GM21786 (cell line): ENCODE results near the gene PARVB.
"Not testable (repeated sequence)": the region's sequence is repeated elsewhere in the genome, so short reads cannot be mapped to it uniquely, and the experiment has no call there.

ENCODE experiments used
- ATAC-seq: cut with Tn5 transposase; IDR thresholded peaks from one replicate; pipeline ENCODE4 v1.9.1; 2021; ENCODE audit not compliant: unreplicated experiment

The PARVB gene

DNA sequence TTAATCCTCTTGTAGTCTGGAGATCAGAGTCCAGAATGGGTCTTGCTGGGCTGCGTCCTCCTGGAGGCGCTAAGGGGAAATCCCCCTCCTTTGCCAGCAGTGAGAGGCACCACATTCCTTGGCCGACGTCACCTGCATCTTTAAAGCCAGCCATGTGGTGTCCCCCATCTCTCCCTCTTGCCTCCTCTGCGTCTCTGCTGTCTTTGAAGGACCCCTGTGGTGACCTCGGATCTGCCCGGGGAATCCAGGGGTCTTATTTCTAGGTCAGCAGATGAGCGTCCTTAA is 27.2 kb upstream of the PARVB start:
- ATAC-seq = no peak

DNA sequence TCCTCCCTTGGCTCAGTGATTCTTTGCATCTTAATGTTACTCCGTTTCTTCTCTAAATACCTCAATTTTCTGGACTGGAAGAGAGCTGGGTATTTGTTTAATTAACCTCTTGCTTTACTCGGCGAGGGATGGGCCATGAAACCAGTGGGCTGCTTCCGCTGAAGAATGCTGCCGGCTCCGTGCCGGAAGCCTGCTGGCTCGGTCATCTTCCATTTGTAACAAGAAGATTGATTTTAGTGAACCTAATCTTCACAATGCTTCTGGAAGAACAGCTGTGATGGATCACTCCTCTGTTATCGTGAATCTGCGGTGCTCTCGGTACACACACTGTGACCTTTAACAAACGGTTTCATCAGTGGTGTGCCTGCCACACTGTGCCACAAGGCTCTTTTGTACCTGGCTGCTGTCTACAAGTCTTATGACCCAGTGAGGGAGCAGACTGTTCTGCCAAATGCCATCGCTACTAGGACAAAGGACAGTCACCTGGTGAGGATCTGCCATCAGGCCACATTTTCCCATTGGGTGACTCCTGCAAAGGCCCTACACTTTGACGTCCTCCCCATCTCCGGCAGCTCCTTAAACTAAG is 25.3 kb upstream of the PARVB start:
- ATAC-seq = no peak

DNA sequence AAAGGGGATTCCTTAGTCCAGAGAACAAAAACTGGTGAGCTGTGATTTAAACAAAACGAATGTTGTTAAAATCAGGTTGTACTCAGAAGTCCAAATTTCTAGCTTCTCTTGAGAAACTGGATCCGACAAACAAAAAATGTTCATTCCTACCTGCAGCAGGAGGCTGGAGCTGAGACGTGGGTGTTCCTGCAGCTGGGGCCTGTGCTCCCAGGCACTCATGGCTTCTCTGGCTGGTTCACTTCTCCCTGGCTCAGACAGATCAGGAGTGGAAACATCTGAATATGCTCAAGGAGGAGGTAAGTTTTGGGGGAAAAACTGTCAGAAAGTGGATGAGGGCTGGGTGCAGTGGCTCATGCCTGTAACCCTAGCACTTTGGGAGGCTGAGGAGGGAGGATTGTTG is 24.7 kb upstream of the PARVB start:
- no peak for ATAC-seq

DNA sequence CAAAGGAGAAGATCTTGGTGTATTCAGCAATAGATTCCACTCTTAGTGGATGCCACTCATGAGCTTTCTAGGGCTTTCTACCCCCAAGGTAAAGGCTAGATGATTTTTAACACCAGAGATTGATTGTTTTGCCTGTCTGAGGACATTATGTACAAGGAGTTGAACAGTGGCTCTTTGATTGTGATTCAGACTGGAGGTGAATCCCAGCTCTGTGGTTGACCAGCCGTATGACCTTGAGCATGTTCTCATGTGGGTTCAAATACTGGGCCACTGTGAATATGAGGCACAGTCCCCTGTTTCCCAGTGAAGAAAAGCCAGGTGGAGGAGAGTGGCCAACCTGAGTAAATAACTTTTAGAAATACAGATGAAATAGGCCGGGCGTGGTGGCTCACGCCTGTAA is 24.0 kb upstream of the PARVB start:
- ATAC-seq = no peak

DNA sequence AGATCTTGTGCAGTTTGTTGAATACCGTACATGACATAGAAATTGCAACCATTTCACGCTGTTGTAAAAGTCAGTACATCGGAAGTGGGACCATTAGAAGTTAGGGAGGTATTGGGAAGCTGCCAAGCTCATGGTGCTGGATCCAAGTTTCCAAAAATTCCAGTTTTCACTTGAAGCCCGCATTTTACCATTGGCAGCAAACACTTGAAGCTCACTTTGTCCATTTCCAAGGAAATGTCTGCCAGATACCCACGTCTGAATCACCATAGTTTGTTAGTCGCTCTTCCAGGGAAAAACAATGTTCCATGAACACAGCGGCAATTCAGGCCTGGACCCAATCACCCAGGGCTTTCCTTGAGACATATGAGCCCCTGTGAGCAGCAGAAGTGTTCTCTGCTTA is 22.6 kb upstream of the PARVB start:
- no peak for ATAC-seq

DNA sequence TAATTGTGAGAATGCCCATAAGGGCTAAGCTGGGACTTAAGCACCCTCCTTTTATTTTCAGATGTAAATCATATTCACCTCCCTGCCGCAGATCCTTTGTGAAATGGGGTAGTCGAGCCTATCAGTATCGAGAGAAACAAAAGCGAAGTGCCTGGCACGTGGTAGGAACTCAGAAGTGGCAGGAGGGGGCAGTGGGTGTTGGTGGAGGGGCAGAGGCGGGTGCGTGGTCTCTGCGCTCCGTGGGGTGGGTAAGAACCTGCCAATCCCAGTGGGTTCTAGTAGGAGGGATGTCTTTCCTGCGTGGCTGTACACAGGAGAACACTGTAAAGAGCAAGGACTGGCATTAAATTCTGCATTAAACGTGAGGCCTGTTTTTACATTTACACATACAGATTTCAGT is 21.8 kb upstream of the PARVB start:
- no peak for ATAC-seq

DNA sequence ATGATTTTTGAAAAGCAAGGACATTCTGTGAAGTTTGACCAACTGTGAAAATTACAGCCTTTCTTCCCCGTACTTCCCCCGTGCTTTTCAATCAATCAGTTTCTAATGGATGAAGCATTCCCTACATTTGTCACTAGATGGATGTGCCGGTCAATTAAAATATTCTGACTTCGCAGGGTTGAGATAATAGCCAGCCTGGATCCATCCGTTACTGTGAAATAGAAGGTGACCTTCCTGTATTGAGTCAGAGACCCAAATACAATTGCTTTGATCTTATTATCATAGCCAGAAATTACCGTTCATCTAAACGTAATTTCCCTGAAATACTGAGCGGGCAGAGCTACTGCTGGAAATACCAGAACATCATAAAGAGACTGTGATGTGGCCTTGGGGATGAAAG is 21.1 kb upstream of the PARVB start:
- ATAC-seq = no peak

DNA sequence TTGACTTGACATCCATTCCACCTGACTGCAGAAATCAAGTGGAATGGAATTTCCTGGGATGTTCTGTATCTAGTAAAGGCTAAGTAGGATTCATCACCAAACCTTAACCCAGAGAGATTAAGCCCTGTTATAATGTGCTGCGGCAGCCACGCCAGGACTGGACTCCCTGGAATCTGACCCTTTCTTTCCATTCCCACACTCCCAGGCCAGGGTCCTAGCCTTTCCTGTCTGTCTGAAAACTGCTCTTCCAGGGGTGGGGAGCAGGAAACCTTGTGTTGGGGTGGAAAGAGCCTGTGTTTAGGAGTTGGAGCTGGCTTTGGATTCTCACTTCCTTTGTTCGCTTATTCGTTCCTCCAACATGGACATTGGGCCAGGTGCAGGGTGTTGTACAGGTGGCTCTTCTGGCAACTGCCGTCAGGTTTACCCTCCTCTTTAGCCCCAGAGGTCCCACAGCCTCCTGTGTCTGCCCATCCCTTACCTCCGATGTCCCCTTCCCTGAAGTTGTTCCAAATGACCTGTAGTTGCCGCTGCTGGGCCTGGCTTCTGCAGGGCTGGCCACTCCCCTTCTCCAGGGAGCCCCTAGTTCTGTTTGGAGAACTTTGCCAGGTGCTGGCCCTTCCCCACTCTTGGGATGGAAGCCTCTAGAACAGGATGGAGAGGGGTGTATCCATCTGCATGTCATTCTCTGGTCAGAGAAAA is 20.5 kb upstream of the PARVB start:
- ATAC-seq = no peak

DNA sequence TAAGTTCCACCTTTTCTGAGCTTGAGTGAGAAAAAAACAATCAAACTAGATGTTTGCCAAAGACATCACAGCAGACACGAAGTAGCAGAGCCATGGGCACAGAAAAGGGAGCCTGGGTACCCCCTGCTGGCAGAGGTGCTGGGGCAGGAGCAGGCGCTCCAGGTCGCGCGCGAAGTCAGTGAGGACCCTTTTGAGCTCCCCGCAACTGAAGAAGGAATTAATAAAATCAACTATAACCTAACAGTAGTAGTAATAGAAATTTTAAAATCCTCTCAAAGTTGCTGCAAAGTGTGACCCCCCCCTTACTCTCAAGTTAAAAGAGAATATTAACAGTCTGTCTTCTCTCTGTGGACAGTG is 20.0 kb upstream of the PARVB start:
- no peak for ATAC-seq

DNA sequence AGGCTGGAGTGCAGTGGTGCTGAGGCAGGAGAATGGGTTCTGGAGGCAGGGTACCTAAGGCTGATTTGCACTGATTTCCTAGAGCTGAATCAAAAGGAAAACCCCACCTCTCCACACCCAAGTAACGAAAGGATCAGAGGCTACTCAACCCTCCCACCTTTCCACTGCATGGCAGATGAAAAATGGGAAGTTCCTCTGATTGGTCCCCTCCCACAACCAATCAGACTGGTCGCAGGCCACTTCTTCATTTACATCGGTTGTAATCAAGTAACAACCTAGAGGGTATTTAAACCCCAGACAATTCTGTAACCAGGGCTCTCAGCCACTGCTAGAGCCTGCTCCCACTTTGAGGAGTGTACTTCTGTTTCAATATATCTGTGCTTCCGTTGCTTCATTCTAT is 18.6 kb upstream of the PARVB start:
- ATAC-seq = no peak

DNA sequence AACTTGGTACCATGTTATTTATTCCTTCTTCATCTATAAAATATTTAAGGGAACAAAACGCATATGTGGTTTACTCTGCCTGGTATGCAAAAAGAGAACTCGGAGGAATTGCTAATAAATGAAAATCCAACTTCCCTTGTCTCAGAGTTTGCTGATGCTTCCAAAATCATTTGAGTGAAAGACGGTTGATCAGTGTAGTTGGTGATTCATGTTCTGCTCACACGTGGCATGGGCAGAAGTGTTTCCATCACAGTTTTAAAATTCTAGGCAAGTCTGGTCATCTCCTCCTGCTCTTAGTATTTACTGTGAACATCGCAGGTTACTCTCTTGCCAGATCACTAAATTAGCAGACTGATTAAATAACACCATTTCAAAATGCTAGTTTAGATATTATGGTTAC is 11.9 kb upstream of the PARVB start:
- ATAC-seq = no peak

DNA sequence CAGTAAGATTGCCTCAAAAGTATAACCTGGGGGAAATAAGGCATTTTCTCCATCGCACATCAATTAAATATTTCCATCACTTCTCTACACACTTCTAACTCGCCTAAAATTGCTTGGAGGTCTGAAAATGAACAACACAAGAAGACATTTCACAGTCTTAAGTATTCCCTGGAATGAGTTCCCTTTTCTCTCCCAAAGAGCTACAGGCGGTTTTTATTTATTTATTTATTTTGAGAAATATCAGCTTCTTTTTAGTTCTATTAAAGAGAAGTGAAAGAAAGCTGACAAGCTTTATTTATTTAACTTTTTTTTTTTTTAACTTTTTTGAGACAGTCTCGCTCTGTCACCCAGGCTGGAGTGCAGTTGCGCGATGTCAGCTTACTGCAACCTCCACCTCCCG is 11.5 kb upstream of the PARVB start:
- no peak for ATAC-seq

DNA sequence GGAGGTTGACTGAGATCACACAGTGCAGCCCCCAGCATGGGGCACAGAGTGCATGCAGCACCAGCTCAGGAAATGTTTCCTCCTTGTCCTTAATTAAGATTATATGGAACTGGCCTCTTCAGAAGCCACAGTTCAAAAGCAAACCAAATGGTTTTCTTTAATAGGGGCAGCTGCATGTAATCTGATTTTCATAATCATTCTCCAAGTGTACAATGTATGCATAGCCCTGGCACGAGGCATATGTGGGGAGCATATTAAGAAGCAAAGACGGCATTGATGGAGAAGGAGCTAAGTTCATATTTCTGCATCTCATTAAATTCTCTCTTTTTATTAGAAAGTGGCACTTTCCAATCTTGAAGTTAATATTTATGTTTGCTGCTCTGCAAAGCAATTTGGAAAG is 9.9 kb upstream of the PARVB start:
- no peak for ATAC-seq

DNA sequence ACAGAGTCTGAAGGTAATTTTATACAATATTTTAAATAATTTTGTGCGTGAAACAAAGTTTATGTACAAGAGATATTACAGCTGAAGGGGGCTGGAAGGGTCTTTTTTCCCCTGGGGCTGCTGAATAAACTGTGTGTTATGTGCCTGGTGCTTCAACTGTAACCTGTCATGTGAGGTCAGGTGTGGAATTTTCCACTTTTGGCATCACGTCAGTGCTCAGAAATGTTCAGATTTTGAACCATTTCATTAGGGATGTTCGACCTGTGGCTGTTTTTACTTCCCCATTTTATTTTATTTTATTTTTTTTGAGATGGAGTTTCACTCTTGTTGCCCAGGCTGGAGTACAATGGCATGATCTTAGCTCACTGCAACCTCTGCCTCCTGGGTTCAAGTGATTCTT is 7.5 kb upstream of the PARVB start:
- ATAC-seq = not testable (repeated sequence)

DNA sequence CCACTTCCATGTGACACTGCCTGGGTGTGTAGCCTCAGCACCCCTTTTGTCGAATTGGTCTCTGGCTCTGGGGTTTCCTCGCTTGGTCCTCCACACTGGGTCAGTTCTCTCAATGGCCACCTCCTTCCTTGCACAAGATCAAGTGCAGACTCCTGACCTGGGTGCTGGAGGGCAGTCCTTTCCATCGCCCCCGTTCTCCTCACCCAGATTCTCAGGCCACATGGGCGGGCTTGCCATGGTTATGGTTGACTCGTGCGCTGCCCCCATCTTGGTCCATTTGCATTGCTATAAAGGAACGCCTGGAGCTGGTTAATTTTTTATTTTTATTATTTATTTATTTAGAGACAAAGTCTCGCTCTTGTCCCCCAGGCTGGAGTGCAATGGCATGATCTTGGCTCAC is 5.5 kb upstream of the PARVB start:
- no peak for ATAC-seq

DNA sequence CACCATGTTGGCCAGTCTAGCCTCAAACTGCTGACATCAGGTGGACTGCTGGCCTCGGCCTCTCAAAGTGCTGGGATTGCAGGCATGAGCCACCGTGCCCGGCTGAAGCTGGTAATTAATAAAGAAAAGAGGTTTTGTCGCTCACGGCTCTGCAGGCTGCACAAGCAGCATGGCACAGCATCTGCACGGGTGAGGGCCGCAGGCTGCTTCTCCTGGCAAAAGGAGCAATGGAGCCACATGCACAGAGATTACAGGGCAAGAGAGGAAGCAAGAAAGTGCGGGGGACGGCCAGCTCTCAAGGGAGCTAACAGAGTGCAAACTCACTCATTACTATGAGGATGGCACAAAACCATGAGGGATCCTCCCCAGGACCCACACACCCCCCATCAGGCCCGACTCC is 4.7 kb upstream of the PARVB start:
- no peak for ATAC-seq

DNA sequence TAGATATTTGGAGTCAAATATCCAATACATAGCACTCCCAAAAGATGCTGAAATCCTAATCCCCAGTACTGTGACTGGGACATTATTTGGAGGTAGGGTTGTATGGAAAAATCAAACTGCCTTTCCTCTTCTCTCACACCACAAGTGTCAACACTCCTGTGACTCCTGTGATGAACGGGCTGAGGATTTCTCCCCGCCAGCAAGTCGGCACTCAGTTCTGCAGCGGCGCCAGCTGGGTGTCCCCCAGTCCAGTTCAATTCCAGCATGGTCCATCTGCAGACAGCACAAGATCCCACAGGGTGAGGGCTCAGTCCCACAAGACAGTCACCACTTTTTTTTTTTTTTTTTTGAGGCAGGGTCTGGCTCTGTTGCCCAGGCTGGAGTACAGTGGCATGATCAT is 4.3 kb upstream of the PARVB start:
- no peak for ATAC-seq

DNA sequence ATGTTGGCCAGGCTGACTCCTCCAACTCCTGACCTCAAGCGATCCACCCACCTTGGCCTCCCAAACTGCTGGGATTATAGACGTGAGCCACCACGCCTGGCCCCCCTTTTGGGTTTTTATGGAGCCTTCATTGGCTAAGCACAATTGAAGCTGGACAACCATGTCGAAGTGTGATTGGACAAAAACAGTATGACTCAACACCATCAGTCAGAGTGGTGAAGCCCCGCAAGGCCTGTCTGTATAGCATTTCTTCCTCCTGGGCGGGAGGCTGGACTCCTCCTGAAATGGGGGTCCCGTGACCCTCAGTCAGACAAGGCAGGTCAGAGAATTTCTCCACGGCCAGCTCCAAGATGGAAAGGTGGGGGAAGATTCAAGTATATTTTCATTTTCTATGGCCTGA is 3.1 kb upstream of the PARVB start:
- ATAC-seq = no peak

DNA sequence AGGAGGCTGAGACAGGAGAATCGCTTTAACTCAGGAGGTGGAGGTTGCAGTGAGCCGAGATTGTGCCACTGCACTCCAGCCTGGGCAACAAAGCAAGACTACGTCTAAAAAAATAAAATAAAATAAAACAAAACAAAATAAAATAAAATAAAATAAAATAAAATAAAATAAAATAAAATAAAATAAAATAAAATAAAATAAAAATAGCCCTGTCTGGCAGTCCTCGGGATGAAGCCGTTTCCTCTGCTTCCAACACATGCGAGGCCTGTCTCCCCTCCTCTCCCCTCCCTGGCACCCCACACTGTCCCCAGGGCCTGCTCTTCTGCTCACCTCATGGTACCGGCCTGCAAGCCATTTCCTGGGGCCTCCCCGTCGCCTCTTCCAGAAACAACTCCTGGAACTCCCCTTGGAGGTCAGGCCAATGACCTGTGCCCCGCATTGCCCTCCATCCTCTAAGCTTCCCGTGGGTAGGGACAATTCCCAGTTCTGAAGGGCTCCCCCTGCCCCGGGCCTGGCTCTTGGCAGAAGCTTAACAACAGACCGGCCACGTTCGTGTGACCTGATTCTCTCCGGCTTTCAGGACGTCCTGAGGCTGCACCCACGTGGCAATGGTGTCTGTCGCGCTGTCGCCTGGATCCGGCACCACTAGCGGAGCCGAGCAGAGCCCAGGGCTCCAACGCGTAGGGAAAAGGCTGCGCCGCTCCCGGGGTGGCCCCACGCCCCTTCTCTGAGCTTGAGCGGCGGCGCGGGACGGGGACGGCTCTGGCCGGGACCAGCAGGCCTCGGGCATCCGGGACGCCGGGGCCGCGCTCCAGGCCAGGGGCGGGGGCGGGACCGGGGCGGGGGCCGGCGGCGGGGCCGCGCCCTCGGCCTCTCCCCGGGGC is 456 bp upstream of the PARVB start:
- no peak for ATAC-seq

DNA sequence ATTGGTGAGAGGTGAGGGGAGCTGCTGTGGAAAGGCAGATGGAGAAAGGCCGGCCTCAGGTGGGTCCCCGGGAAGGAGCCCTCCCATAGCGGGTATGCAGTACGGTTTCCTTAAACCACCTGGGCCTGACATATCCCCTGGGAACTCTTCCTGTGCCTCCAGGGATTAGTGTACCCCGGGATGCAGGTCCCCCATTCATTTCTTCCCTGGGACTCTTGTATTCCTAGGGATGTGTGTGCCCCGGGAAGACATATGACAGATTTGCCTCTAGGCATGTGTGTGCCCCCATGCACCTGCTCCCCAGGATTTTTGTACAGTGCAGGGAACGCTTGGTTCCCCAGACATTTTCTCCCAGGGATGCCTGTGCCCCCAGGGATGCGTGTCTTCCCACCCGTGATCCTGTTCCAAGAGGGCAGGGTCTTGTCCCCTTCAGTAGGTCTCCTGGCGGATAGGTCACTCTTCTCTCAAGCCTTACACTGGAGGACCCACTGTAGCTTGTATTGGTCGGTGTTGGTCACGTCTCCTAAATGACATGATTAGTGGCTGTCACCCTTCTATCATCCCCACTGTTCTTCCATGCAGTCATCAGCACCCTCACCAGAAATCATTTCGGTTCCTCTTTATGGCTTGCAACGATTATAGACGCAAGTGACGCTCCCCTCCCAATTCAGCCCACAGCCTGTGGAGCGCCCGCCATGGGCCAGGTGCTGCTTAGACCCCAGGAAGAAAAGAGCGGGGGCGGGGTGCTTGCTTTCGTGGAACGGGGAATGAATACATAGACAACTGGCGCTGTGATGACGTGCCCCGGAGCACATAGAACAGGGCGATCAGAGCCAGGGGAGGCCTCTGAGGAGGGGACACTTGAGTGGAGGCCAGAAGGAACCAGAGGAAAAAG is 1.3 kb downstream of the PARVB start:
- peak; percentile 58 for ATAC-seq

DNA sequence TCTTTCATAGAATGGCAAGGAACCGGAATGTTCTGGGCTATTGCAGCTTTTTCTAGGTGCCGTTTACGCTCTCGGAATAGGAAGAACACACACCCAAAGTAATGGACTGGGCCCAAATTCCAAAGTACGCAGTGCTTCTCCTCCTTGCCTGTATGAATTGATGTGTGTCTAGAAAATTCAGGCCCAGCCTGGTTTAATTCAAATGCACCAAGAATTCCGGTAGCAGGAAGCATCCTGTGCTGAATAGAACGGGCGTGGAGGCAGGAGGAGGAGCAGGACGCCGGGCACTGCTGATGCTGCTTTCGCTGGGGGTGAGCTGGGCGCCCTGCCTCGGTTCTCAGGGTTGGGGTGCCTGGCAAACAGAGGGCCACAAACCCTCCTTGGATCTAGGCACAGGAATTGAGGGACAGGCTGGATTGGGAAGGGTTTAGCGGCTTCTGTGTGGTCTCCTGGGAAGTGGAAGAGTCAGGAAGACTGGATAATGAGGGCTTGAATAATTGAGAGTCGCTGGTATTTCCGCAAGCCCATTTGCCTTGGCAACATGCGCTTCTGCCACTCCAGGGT is 2.0 kb downstream of the PARVB start:
- ATAC-seq = no peak
